HG03571 (cell line): ENCODE data around the gene ANKRD13A.
"Not testable (repeated sequence)": the region's sequence is repeated elsewhere in the genome, so short reads cannot be mapped to it uniquely, and the experiment has no call there.

Experiments used
- ATAC-seq: cut with Tn5 transposase; IDR thresholded peaks from one replicate; pipeline ENCODE4 v1.9.1; 2021; ENCODE audit not compliant: unreplicated experiment

The ANKRD13A gene

DNA sequence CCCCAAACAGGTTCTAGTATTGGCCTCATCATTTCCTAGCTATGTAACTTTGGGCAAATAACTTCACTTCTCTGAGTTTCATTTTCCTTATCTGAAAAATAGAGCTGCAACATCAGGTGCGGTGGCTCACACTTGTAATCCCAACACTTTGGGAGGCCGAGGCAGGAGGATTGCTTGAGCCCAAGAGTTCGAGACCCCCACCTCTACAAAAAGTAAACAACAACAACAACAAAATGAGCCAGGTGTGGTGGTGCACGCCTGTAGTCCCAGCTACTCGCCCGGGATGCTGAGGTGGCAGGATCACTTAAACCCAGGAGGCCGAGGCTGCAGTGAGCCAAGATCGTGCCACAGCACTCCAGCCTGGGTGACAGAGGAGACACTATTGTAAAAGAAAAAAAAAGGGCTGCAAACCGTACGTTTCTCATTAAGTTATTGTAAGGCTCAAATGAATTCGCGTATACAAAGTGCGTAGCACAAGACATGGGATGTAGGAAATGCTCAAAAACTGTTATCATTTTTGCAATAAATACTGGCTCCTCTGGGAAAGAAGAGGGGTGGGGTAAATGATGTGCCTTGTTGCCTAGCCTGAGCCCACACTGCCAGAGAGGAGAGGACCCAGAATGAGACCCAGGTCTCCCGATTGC is 48.2 kb downstream of the ANKRD13A start:
- ATAC-seq: no peak

DNA sequence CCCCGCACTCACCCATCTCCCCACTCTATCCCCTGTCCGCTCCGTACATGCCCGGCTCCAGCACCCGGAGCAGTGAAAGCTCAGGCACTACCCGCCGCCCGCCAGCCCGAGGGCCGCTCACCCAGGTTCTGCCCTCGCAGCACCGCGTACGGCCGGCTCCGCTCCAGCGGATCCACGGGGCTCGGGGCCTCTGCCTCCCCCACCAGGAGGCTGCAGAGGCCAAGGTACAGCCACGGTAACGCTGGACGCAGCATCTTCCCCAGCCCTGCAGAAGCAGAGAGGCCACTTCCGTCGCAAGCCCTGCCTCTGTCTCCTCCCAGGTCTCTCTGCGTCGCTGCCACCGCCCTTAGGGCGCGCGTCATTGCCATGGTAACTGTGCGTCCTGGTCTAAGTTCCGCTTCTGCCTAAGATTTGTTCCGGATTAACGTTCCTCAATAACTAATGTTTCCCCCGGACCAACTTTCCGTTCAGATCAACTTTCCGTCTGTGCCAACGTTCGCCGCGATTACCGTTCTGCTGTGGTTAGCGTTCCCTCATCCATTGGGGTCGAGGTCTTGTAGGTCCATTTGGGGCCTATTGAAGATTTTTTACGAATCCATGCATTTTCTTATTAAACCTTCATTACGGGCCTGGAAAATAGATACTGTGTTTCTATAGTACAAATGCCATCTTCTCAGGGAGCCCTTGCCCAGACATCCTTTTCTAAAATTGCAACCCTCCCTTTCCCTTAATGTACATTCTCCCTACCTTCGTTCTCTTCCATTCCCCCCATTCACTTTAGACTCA is 49.2 kb downstream of the ANKRD13A start, which contains the start of gene C12orf76:
Gene C12orf76, minus strand, starts transcription at position 281 of the 786 bp plus-strand sequence. Its CDS starts 27 bp downstream, at position 254.
- peak; percentile 98 for ATAC-seq

DNA sequence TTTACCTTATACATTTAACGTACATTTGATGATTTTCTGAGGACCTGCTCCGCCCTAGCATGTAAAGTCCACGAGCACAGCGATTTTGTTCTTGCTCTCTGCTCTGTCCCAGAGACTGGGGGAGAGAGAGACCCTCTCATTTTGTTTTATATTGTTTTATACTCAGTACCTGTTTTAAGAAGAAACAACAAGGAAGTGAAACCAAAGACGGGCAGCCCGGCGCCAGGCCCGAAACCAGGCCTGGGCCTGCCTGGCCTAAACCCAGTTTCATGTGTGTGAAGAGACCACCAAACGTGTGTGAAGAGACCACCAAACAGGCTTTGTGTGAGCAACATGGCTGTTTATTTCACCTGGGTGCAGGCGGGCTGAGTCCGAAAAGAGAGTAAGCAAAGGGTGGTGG is 49.8 kb downstream of the ANKRD13A start:
- not testable (repeated sequence) for ATAC-seq

DNA sequence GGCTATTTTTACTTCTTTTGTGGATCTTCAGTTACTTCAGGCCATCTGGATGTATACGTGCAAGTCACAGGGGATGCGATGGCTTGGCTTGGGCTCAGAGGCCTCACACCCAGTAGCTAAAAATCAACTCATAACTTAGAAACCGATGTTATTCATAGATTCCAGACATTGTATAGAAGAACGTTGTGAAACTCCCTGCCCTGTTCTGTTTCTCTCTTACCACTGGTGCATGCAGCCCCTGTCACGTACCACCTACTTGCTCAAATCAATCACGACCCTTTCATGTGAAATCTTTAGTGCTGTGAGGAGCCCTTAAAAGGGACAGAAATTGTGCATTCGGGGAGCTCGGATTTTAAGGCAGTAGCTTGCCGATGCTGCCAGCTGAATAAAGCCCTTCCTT is 50.4 kb downstream of the ANKRD13A start:
- ATAC-seq: not testable (repeated sequence)

DNA sequence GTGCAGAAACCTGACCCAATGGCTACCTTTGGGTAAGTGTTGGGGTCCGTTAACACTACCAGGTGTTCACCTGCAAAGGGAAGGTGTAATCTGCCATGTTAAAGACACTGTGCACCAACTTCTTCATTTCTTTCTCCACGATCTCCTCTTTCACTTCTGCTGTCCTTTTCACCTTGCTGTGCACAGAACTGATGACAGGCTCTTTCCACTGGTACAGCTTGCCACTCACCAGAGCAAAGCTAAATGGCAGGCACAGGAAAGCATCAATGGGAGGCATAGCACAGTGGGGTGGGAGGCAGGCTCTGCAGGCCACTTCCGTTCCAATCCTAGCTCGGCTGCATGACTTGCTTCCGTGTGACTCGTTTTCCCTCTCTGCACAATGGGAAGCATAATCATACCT is 51.7 kb downstream of the ANKRD13A start:
- no peak for ATAC-seq

DNA sequence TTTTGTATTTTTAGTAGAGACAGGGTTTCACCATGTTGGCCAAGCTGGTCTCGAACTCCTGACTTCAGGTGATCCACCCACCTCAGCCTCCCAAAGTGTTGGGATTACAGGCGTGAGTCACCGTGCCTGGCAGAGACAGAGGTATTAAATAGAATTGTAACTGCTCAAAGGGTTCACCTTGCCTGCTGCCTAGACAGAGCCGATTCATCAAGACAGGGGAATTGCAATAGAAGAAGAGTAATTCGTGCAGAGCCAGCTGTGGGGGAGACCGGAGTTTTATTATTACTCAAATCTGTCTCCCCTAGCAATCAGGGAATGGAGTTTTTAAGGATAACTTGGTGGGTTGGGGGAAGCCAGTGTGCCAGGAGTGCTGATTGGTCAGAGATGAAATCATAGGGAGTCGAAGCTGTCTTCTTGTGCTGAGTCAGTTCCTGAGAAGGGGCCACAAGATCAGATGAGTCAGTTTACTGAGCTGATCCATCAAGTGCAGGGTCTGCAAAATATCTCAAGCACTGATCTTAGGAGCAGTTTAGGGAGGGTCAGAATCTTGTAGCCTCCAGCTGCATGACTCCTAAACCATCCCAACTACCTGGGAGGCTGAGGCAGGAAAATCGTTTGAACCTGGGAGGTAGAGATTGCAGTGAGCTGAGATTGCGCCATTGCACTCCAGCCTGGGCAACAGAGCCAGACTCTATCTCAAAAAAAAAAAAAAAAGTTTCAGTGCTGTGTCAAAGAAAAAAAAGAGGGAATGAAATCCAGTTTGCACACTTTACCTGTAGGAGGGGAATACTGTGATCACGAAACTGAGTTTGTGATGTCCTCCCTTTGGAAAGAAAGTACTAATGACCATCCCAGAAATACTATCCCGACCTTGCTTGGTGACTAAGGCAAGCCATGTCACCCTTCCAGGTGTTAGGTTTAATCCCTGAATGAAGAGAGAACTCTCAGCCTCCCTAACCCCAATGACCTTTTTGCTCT is 56.4 kb downstream of the ANKRD13A start:
- not testable (repeated sequence) for ATAC-seq

DNA sequence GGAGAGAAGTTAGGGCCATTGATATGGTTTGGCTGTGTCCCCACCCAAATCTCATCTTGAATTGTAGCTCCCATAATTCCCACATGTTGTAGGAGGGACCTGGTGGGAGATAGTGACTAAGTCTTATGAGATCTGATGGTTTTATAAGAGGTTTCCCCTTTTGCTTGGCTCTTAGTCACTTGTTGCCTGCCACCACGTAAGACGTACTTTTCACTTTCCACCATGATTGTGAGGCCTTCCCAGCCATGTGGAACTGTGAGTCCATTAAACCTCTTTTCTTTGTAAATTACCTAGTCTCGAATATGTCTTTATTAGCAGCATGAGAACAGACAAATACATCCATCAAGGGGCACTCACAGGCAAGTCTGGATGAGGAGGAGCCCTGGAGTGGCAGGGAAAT is 57.4 kb downstream of the ANKRD13A start:
- not testable (repeated sequence) for ATAC-seq

DNA sequence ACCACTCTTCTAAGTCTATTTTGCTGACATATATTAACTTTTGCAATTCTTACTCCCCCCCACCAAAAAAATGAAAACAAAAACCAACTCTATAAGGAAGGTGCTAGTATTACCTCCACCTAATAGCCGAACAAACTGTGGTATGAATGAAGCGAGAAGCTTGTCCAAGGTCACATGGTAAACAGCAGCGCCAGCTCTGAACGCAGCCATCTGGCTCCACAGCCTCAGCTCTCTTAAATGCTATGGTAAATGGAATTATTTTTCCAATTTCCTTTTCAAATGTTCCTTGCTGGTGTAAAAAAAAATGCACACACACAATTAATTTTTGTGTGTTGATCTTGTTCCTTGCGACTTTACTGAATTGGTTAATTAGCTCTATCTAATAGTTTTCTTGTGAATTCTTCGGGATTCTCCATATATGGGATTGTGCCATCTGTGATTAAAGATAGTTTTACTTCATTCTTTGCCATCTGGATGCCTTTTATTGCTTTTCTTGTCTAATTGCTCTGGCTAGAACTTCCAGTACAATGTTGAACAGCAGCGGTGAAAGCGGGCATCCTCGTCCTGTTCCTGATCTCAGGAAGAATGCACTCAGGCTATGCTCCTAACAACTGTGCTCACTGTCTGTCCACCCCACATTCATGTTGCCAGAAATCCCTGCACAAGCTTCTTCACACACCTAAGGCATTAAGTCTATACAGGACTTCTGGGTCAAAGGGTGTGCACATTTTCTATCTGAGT is 59.8 kb downstream of the ANKRD13A start:
- no peak for ATAC-seq

DNA sequence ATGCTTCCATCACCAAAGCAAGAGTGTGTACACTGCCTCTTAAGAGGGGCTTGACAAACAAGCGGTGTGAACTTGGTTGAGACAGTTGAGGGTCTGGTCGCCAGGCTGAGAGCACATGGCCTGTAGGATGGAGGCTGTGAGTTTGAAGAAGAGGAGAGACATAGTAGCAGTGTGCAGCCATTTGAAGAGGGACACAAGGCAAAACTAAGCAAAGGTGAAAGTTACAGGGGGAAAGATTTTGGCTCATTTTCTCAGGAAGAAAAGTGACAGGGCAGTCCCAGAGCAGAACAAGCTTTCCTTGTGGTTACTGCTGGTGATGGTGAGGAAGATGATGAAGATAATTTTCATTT is 60.4 kb downstream of the ANKRD13A start:
- ATAC-seq: no peak

DNA sequence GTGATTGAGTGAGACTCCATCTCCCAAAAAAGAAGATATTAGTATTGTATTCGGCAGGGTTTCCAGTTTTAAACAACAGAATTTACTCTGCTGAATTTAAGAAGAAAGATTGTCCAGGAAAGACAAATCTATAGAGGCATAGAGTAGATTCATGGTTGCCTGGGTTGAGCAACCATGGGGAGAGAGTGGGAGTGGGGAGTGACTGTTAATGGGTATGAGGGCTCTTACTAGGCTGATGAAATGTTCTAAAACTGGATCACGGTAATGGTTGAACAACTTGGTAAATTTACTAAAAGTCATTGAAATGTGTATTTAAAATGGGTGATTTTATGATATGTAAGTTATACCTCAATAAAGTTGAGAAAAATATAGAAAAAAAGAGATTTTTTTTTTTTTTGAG is 63.0 kb downstream of the ANKRD13A start:
- no peak for ATAC-seq

DNA sequence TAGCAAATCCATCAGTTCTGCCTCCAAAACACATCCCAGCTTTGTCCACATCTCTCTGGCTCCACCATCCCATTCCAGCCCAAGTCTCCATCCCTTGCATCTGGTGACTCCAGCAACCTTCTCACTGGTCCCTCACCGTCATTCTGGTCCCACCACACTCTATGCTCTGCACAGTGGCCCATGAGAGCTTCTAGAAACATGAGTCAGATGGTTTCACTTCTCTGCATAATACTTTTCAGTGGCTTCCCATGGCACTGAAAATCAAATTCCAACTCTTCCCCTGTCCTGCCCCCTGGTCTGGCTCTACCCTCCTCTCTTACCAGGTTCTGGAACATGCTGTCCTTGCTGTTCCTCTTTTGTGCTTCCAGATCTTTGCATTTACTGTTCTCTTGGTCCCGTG is 66.3 kb downstream of the ANKRD13A start:
- no peak for ATAC-seq

DNA sequence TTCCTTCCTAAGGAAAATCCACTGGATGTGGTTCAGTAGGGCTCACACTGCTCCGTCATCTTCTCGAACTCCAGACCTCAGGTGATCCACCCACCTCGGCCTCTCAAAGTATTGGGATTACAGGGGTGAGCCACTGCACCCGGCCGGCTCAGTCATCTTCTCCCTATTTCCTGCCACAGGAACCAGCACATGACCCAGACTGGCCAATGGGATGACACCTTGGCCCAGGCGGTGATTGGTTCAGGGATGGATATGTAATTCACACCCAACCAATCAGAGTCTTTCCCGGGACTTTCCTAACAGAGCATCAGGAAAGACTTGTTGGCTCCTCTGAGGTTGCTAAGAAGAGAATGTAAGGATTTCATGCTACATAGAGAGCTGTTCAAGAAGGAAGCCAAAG is 68.3 kb downstream of the ANKRD13A start:
- ATAC-seq: no peak

DNA sequence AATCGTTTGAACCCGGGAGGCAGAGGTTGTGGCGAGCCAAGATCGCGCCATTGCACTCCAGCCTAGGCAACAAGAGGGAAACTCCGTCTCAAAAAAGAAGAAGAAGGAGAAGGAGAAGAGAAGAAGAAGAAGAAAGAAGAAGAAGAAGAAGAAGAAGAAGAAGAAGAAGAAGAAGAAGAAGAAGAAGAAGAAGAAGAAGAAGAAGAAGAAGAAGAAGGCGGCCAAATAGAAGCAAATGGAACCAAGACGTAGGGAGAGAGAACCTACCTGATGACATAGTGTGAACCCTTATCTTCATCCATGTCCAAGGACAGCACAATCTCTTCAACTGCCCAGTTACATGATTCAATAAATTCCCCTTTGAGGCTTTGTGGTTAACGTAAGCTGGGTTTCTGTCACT is 68.9 kb downstream of the ANKRD13A start:
- not testable (repeated sequence) for ATAC-seq

DNA sequence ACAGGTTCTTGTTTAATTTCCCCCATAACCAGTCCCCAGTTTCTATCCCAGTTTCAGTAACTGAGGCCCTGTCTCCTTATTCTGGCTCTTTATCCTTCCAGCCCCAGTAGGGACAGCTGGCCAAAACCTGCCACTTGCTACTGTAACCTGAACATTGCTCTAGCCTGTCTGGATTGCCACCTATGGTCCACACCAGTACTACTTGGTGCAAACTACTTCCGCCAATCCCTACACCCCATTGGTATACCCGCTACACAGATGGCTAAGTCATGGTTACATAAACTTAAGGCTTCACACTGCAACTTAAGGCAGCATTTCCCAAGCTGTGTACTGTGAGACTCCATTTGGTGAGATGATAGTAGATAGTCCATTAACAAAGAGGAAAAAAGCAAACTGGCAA is 69.4 kb downstream of the ANKRD13A start:
- ATAC-seq: no peak

DNA sequence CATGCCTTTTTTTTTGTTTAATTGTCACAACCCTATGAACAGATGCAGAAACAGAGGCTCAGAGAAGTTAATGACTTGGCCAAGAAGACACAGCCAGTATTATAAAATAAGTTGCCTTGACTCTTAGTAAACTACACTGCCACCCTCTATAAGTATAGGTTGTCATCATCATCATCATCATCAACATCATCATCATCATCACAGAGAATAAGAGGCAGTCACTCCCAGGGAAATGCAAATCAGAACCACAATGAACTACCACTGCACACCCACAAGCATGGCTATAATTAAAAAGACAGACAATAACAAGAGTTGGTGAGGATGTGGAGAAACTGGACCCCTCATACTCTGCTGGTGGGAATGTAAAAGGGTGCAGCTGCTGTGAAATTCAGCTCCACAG is 72.3 kb downstream of the ANKRD13A start:
- no peak for ATAC-seq

DNA sequence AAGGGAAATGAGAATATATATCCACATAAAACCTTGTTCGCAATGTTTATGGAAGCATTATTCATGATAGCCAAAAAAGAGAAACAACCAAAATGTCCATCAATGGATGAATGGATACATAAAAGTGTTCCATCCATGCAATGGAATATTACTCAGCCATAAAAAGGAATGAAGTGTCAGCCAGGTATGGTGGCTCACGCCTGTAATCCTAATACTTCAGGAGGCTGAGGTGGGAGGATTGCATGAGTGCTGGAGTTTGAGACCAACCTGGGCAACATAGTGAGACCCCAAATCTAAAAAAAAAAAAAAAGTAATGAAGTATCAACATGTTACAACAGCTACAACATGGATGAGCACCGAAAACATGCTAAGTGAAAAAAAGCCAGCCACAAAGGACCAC is 72.7 kb downstream of the ANKRD13A start:
- no peak for ATAC-seq

DNA sequence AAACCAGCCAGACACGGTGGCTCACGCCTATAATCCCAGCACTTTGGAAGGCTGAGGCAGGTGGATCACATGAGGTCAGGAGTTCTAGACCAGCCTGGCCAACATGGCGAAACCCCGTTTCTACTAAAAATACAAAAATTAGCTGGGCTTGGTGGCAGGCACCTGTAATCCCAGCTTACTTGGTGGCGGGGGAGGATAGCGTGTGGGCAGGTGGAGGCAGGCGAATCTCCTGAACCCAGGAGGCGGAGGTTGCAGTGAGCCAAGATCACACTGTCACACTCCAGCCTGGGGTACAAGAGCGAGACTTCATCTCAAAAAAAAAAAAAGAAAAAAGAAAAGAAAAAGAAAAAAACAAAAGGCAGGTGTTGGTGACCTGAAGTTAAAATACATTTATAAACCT is 73.4 kb downstream of the ANKRD13A start:
- not testable (repeated sequence) for ATAC-seq

DNA sequence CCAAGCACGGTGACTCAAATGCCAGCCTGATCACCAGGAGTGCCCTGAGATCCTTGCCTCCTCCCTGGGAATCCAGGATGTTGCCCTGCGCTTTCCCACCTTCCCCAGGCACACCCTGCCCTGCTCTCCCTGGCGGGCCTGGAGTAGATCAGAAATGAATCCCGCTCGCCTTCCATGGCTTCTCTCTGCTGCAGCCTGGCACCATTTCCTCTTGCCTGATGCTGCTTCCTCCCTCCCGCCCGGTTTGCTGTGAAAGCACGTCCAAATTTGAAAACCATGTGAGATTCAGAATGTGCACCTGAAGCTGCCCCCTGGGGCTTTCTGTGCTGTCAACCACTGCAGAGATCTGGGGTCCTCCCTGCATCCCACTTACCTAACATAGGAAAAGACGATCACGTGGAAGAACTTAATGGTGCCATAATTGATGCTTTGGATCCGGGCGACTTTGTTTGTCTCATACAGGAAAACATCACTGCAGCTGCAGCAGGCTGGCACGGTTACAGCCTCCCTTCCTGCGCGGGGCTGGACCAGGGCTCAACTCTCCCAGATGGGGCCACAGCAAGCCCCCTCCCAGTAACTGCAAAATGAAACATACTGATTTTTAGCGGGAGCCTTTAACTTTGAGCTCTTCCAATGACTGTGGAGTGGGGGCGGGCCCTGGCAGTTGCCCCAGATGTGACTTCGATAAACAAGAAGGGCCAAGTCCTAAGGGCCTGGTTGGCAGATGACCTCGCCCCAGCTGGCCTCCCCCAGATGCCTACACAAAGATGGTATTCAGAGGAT is 74.0 kb downstream of the ANKRD13A start:
- no peak for ATAC-seq

DNA sequence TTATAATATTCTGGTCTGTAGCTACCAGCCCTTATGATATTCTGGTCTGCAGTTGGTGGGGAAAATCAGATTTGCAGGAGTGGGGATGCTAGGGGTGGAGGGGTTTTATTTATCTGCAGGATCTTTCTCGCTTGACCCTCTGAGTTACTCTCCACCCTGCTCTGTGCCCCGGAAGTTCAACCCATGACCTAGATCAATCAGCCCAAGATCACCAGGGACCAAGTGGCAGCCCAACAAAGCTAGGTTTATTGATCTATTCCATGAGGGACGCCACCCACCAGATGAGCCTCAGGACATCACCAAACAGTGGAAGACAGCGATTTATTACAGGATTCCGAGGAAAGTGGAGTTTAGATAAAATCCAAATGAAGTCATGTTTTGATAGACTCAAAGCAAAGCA is 74.9 kb downstream of the ANKRD13A start:
- ATAC-seq: no peak

DNA sequence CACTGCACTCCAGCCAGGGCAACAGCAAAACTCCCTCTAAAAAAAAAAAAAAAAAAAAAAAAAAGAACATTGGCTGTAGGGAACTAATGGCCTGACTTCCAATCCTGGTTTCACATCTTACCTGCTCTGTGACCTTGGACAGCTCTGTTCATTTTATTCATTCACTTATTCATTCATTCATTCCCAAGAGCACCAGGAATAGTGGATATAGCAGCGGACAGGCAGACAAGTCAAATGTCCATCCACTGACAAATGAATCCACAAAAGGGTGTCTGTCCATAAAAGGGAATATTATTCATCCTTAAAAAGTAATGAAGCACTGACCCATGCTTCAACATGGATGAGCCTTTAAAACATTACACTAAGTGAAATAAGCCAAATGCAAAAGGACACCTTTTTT is 76.7 kb downstream of the ANKRD13A start:
- ATAC-seq: no peak
